Spleen (tissue), 7 donors: ENCODE results near the gene MASP1.

Experiments used
- POLR2A ChIP-seq, 3 donors: fragments of 450-650 bp; IDR thresholded peaks; one replicate each; pipeline ENCODE4 v1.5.1; 2017; ENCODE audit warnings: antibody characterized with exemption in 3 of 3, mild to moderate bottlenecking in 1 of 3
- POLR2AphosphoS5 ChIP-seq, 3 donors: sonication (generic); formaldehyde crosslinking; IDR thresholded peaks; one replicate each; pipeline ENCODE4 v1.5.1; 2017; ENCODE audit warnings: antibody characterized with exemption in 3 of 3
- TF ChIP-seq, protein P1 (sequence below), 11 experiments: fragments of 200-600 bp in 7 of 11; fragments of 450-650 bp in 4 of 11; sonication (generic) in 4 of 11; IDR thresholded peaks in 8 of 11; conservative IDR thresholded peaks in 3 of 11; 1 replicate in 7 of 11; 2 replicates in 4 of 11; pipeline versions ENCODE4 v1.4.0 to v1.8.0; 2016 to 2021; ENCODE audit warnings: antibody characterized with exemption in 11 of 11, inconsistent platforms in 4 of 11, mild to moderate bottlenecking in 1 of 11
- donor health status: DM: no; HTN: no; CAD: no; lungs with moderate emphysema.
- donor health status: DM: no; HTN: no; CAD: no.
- donor health status: DM: no; HTN: no; CAD: no.

DNA sequence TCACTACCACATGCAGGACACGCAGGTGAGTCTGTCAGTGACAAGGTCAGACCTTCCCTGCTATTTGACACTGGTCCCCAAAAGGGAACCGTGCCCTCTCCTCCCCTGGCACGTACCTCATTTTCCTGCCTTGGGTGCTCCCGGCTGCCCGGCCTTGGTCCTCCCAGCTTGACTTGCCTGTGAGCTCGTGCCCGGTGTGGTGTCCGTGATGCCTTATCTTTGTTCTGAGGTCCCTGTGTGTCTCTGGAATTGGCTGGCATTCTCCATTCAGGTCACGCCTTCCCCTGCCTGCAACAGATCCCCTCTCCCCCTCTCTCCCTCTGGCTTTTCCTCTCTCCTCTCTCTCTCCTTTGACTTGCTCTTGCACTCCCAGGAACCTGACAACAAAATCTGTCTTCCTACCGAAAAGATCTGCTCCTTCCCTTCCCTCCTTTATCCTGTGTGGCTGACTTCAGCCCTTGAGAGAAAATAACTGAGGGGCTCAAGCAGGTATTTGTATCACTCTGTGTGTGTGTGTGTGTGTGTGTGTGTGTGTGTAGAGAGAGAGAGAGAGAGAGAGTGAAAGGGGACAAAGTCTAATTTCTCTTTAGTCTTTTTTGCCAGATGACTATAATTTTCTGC is at the start of gene MASP1:
- TF ChIP-seq POLR2A (IDR thresholded peaks at IDR 0.05) = no peak
- TF ChIP-seq, protein P1, sequence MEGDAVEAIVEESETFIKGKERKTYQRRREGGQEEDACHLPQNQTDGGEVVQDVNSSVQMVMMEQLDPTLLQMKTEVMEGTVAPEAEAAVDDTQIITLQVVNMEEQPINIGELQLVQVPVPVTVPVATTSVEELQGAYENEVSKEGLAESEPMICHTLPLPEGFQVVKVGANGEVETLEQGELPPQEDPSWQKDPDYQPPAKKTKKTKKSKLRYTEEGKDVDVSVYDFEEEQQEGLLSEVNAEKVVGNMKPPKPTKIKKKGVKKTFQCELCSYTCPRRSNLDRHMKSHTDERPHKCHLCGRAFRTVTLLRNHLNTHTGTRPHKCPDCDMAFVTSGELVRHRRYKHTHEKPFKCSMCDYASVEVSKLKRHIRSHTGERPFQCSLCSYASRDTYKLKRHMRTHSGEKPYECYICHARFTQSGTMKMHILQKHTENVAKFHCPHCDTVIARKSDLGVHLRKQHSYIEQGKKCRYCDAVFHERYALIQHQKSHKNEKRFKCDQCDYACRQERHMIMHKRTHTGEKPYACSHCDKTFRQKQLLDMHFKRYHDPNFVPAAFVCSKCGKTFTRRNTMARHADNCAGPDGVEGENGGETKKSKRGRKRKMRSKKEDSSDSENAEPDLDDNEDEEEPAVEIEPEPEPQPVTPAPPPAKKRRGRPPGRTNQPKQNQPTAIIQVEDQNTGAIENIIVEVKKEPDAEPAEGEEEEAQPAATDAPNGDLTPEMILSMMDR (IDR thresholded peaks at IDR 0.05 in 8 of 11, conservative IDR thresholded peaks at IDR 0.05 in 3 of 11) = no peak
- TF ChIP-seq POLR2AphosphoS5 (IDR thresholded peaks at IDR 0.05) = no peak
